ENCODE results near the gene DAZAP2. TPM values are rescaled to one million over a fixed set of nuclear protein-coding genes. Genes with fewer than 3 reads are reported as not detected.

Gene DAZAP2
- total RNA-seq, 4 donors from 2014 or later = 197 to 255 (median 238) TPM

DNA sequence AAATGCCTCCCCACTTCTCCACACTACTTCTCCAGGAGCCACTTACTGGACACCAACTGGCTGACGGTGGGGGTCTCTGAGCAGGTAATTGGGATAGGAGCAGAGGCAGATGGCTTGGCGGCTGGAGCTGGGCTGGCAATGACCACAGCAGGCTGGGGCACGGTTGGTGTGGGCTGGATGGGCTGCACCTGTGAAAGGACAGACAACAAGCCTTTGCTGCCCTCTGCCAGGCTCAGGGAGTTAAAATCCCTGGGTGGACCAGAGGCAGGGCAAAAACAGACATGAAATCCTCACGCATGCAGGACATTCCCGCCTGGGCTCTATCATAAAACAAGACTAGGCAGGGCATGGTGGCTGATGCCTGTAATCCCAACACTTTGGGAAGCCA, 46.3 kb upstream of the DAZAP2 start:
- H3K27ac ChIP-seq = no peak overlapping the region

DNA sequence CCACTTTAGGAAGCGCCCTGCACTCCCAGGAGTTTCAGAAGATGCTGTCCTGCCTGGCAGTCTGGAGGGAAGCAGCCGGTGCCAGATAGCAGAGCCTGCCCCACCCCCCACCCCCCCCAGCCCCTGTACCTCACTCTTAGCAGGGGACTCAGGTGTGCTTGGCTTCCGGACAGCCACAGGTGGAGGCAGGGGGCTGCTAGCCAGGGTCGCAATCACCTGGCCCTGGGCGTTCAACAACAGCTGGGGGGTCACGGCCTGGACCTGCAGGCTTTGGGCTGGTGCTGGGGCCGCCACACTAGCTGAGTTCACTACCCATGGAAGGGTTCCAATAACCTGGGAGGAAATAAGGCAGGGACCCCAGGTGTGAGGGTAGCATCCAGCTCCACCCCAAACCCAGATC, 42.8 kb upstream of the DAZAP2 start:
- no peaks in the 10 kb centered on the region for H3K27me3 ChIP-seq
- DNase-seq (ENCODE audit: low spot score in 2 of 2) = no peak
- H3K27ac ChIP-seq = no peak overlapping the region
- WGBS, 2 donors = 92% methylated on average over 7 of the region's 7 CpGs
- H3K36me3 ChIP-seq = peaks cover 0 to 92% (median 6%) of the 10 kb centered on the region in 3 donors
- no peaks in the 10 kb centered on the region for H3K4me1 ChIP-seq
- H3K4me3 ChIP-seq = no peak overlapping the region
- TF ChIP-seq POLR2A (IDR thresholded peaks at IDR 0.05) (no peak), EP300 (IDR thresholded peaks at IDR 0.05) (no peak)
- TF ChIP-seq, protein P1, sequence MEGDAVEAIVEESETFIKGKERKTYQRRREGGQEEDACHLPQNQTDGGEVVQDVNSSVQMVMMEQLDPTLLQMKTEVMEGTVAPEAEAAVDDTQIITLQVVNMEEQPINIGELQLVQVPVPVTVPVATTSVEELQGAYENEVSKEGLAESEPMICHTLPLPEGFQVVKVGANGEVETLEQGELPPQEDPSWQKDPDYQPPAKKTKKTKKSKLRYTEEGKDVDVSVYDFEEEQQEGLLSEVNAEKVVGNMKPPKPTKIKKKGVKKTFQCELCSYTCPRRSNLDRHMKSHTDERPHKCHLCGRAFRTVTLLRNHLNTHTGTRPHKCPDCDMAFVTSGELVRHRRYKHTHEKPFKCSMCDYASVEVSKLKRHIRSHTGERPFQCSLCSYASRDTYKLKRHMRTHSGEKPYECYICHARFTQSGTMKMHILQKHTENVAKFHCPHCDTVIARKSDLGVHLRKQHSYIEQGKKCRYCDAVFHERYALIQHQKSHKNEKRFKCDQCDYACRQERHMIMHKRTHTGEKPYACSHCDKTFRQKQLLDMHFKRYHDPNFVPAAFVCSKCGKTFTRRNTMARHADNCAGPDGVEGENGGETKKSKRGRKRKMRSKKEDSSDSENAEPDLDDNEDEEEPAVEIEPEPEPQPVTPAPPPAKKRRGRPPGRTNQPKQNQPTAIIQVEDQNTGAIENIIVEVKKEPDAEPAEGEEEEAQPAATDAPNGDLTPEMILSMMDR (IDR thresholded peaks at IDR 0.05) = no peak
- H3K9me3 ChIP-seq = no peaks in the 10 kb centered on the region

More for the DNA sequence above, 46.3 kb upstream of the DAZAP2 start:
- peaks cover 0 to 3% (median 0%) of the 10 kb centered on the region in 4 donors for H3K4me1 ChIP-seq
- TF ChIP-seq, protein P1 (IDR thresholded peaks at IDR 0.05) = no peak
- TF ChIP-seq EP300 (IDR thresholded peaks at IDR 0.05) (no peak), POLR2A (IDR thresholded peaks at IDR 0.05) (no peak)
- 73 to 87% methylated on average over 4 to 5 of the region's 5 CpGs for WGBS, 2 donors
- H3K36me3 ChIP-seq = peaks cover 0 to 75% (median 14%) of the 10 kb centered on the region in 3 donors
- no peak for DNase-seq (ENCODE audit: low spot score in 2 of 2)
- no peak overlapping the region for H3K4me3 ChIP-seq
- no peaks in the 10 kb centered on the region for H3K27me3 ChIP-seq
- H3K9me3 ChIP-seq = no peaks in the 10 kb centered on the region

DNA sequence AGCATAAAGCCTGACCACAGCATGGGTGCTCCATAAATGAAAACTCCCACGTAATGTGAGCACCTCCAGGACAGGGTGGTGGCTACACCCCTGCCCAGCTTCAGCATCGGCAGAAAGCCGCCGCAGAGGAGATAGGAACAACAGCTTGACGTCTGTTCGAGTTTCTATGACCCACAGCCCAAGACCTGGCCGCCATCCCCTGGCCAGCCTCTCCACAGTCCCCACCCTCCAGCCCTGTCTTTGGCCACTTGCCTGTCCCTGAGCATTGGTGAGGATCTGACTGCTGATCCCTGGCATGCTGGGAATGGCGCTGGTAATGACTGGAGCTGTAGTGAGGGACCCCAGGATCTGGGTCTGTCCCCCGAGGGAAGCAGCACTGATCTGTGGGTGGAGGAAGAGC, 42.1 kb upstream of the DAZAP2 start:
- H3K27me3 ChIP-seq = no peaks in the 10 kb centered on the region
- no peak overlapping the region for H3K27ac ChIP-seq
- H3K4me1 ChIP-seq = no peaks in the 10 kb centered on the region
- TF ChIP-seq, protein P1 (IDR thresholded peaks at IDR 0.05) = no peak
- TF ChIP-seq POLR2A (IDR thresholded peaks at IDR 0.05) (no peak), EP300 (IDR thresholded peaks at IDR 0.05) (no peak)
- DNase-seq (ENCODE audit: low spot score in 2 of 2) = no peak
- no peak overlapping the region for H3K4me3 ChIP-seq
- H3K9me3 ChIP-seq = no peaks in the 10 kb centered on the region
- 89 to 91% methylated on average over 9 of the region's 9 CpGs for WGBS, 2 donors
- peaks cover 0 to 90% (median 6%) of the 10 kb centered on the region in 3 donors for H3K36me3 ChIP-seq

- H3K4me1 ChIP-seq = no peaks in the 10 kb centered on the region
- H3K36me3 ChIP-seq = peaks cover 0 to 86% (median 0%) of the 10 kb centered on the region in 3 donors
- no peak overlapping the region for H3K4me3 ChIP-seq
- no peaks in the 10 kb centered on the region for H3K27me3 ChIP-seq
- no peaks in the 10 kb centered on the region for H3K9me3 ChIP-seq
- no peak overlapping the region for H3K27ac ChIP-seq
- 83 to 90% methylated on average over 35 to 38 of the region's 38 CpGs for WGBS, 2 donors
- DNase-seq (ENCODE audit: low spot score in 2 of 2) = no peak
- TF ChIP-seq POLR2A (IDR thresholded peaks at IDR 0.05) (no peak), EP300 (IDR thresholded peaks at IDR 0.05) (no peak)
- TF ChIP-seq, protein P1 (IDR thresholded peaks at IDR 0.05) = no peak
Observed at GRCh38 chr12:51197736-51198567, 40.7 kb upstream of the DAZAP2 start.

DNA sequence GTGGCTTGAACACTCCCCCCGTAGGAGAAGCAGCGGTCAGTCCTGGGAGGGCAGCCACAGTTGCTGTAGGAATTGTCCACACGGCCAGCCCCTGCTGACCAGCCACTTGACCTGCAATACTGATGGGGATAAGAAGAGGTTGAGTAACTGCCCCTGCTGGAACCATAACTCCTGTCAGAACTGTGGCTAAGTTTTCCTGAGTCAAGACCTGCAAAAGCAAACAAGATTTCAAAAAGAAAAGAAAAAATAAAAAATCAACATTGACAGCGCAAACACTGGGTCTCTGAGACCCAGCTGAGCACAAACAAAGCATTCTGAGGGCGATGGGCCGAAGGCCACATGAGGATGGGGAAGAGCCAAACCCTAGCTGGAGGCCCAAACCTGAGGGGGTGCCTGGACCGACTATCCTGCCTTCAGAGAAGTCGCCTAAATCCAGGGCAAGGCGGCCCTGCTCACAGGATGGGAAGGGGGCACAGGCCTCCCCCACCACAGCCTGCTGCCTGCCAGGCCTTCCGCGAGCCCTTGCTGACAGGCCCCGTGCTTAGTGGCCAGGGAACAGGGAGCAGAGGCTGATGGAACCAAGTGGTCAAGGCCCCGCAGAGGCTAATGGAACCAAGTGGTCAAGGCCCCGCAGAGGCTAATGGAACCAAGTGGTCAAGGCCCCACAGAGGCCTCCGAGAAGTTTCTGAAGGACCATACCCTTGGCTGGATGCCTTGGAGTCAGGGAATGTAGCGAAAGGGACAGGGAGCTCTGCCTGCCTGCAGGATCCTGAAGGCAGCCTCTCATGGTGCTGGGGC, 39.9 kb upstream of the DAZAP2 start:
- no peak for DNase-seq (ENCODE audit: low spot score in 2 of 2)
- no peak overlapping the region for H3K4me3 ChIP-seq
- TF ChIP-seq, protein P1 (IDR thresholded peaks at IDR 0.05) = no peak
- TF ChIP-seq POLR2A (IDR thresholded peaks at IDR 0.05) = no peak
- TF ChIP-seq EP300 (IDR thresholded peaks at IDR 0.05) = no peak
- peaks cover 0 to 89% (median 2%) of the 10 kb centered on the region in 3 donors for H3K36me3 ChIP-seq
- no peaks in the 10 kb centered on the region for H3K9me3 ChIP-seq
- no peaks in the 10 kb centered on the region for H3K4me1 ChIP-seq
- H3K27me3 ChIP-seq = no peaks in the 10 kb centered on the region
- WGBS, 2 donors = 75 to 77% methylated on average over 11 to 14 of the region's 16 CpGs
- no peak overlapping the region for H3K27ac ChIP-seq
